ENCODE measurements around the gene MSI1.

MSI1 gene

DNA sequence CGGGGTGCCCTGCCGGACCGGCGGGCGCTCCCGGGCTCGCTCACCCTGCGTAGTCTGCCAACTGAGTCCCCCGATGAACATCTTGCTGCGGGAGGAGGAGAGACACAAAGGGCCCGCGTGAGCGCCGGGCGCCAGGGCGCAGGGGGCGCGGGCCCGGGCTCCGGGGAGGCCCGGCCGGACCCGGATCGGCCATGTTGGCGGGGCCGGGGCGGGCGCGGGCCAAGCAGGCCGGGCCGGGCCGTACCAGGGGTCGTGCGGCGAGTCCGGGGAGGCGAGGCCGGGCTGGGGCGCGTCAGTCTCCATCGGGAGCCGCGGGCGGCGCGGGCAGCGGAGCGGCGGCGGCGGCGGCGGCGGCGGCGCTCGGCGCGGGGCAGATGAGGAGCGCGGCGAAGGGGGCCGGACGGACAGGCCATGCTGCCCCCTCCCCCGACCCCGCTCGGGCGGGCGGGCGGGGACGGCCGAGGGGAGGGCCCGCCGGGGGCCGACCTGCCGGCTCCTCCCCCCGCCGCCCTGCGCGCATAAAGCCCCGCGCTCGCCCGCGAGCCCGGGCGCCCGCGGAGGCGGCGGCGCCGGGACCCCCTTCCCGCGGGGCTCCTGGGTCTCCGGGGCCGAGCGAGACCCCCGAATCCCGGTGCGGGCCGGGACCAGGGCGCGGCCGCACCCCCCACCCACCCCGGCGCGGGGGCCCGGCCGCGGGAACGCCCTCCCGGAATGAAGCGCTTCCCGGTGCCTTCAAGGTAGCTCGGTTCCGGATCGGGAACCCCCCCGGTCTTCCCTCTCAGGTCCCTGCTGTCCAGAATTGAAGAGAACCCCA lies at the start of gene MSI1:
MSI1 (minus strand) TSS at position 376 of the 814 bp plus-strand sequence; CDS start at position 303, 73 bp downstream.
- no peak for DNase-seq

GRCh38 chr12:120417917-120418580 lies 49.1 kb upstream of the MSI1 start:
- no peak for DNase-seq

GRCh38 chr12:120416490-120417216 lies 47.7 kb upstream of the MSI1 start:
- no peak for DNase-seq

GRCh38 chr12:120413901-120414695 lies 45.1 kb upstream of the MSI1 start:
- no peak for DNase-seq

- DNase-seq, result no peak
Measured at GRCh38 chr12:120412421-120412820, 43.5 kb upstream of the MSI1 start.

DNA sequence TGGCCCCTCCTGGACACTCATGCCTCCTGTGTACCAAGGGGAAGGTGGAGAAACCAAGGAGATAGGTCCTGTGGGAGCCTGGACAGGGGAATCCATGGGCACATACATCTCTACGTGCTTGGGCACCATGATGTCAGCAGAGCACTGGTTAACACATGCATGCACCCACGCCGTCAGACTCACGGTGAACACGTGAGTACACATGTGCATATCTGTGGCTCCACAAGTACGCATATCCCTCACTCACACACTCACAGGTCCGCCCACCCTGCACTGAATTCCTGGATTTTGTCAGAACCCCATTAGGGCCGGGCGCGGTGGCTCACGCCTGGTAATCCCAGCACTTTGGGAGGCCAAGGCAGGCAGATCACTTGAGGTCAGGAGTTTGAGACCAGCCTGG lies 39.8 kb upstream of the MSI1 start:
- no peak for DNase-seq

DNA sequence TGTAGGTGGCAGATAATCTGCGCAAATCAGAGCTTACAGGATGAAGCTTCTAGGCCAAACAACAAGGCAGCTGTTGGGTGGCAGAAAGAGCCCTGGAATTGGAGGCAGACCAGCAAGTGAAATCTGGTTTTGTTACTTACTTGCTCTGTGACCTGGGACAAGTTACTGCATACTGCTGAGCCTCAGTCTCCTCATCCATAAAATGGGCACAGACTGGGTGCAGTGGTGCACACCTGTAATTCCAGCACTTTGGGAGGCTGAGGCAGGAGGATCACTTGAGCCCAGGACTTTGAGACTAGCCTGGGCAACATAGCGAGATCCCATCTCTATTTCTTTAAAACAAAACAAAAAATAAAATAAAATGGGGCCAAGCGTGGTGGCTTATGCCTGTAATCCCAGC lies 37.6 kb upstream of the MSI1 start:
- no peak for DNase-seq

DNA sequence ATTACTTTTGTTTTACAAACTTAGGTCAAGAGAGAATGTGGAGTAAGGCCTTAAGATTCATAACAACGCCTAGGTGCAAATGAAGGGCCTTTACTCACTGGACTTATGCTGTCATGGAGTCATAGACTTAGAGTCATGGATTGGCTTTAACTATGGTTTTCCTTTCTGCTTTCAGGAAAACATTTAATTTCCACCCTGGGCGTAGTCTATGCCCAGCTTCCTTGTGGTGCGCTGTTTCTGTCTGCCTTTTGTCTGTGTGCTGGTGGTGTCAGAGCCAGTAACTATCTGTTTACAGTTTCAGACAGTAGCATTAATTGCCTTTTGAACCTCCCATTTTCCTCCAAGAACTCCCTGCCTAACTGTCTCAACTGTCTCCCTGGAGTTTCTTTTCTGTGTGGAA lies 37.1 kb upstream of the MSI1 start:
- DNase-seq, result no peak

GRCh38 chr12:120404271-120404670 lies 35.3 kb upstream of the MSI1 start:
- no peak for DNase-seq

DNA sequence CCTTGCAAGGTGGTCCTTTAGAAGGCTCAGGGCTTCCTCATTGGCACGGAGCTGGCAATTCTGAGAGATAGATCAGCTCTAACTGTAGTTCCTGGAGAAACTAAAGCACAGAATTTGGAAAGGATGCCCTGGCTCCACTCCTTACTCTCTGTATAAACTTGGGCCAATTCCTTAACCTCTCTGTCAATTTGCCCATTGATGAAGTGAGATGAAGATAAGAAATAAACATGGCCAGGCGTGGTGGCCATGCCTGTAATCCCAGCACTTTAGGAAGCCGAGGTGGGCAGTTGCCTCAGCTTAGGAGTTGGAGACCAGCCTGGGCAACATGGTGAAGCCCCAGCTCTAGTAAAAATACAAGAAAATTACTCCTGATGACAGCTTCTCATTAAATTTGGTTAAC lies 34.9 kb upstream of the MSI1 start:
- no peak for DNase-seq

- no peak for DNase-seq
Measured at GRCh38 chr12:120402217-120402616, 33.3 kb upstream of the MSI1 start.

GRCh38 chr12:120399531-120399930 lies 30.6 kb upstream of the MSI1 start:
- no peak for DNase-seq

GRCh38 chr12:120397824-120398540 lies 29.0 kb upstream of the MSI1 start:
- DNase-seq, result no peak

GRCh38 chr12:120394483-120395367 lies 25.8 kb upstream of the MSI1 start:
- DNase-seq, result no peak

- no peak for DNase-seq
Measured at GRCh38 chr12:120390540-120391120, 21.7 kb upstream of the MSI1 start.

GRCh38 chr12:120388691-120389481 lies 19.9 kb upstream of the MSI1 start:
- no peak for DNase-seq

DNA sequence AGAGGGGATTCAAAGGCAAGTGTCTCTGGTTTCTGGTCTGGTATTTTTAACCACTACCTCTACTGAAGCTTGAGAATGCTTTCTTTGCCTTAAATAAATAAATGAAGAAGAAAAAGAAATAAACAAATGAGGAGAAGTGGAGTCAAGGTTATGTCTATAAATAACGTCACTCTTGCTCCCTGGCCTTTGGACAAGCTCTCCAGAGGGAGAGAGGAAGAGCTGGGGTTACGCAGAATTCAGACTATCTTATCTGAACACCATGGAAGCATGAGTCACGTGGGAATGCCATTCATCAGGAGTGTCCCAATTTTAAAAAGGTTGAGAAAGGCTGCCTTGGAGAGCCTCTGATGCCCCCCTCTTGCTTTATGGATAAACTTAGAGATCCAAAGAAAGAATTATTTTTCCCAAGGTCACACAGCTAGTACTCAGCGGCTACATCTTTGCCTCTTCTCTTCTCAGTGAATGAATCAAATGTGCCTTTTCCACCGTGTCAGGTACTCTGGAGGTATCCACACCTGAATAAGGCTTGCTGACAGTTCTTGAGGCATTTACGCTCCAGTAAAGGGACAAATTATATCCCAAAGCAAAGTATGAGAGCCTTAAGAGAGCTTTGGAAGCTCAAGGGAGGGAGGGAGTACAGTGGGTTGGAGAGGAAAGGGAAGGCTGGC lies 12.9 kb upstream of the MSI1 start:
- no peak for DNase-seq

- DNase-seq, result no peak
Measured at GRCh38 chr12:120378036-120378435, 9.1 kb upstream of the MSI1 start.

DNA sequence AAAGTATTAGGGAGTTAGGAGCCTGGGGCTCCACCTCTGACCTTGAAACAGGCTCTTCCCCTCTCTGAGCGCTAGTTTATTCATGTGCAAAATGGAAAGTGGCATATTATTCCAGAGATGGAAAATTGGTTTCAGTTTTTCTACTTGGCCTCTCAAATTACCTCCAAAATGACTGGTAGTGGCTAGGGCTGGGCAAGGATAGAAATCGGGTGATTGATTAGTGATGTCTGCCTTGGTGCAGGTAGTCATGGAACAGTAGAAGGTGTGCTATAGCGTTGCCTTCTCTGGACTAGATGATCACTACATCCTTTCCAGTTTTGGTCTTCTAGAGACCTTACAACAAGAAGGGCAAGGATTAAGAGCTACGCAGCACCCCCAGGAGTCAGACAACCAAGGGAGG lies 8.6 kb upstream of the MSI1 start:
- DNase-seq, result no peak
